Iris pigment epithelial cell (primary cell): ENCODE data around the gene TSPAN31.
"Not testable (repeated sequence)": the region's sequence is repeated elsewhere in the genome, so short reads cannot be mapped to it uniquely, and the experiment has no call there.

ENCODE experiments used
- DNase-seq: peaks from one replicate; pipeline ENCODE4 v3.0.0-alpha.2; 2011; ENCODE audit warnings: low read depth

The TSPAN31 gene

DNA sequence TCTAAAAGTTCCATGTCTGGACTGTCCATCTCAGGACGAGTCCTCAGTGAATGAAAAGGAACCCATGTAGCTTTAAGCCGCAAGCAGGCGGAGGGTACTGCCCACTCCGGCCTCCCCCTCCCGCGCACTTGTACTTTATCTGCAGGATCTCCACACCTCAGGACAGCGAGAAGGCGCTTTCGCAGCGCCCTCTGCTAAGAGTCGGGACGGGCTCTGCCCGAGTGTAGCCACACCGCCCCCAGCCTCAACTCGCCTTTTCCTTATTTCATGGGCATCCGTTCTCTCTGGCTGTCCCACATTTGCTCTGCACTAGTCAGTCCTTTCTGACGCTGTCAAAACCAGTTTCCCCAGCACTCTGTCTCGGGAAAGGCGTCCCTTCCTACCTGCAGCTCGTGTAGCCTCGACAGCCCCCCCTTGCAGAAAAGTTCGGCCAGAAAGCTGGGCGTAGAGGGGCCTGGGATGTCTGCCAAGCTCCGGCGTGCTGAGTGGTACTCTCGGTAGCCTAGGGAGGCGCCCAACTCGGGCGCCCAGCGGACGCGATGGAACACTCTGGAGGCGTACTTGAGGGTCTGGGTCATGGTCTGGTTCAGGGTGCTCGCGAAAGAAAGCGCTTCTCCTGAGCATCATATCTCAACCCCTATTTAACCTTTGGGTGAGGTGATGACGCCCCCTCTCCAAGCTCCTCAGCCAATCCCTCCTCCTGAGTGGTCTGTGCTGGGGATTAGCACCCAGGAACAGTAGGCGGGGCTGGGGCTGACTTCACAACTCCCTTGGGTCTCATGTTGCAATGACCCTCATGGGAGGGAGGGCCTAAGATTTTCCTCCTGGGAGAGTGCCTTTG is 21.8 kb downstream of the TSPAN31 start, which contains the start of gene CYP27B1:
CYP27B1 (minus strand) TSS at position 615 of the 841 bp plus-strand sequence; CDS start at position 578, 37 bp downstream.
- peak; percentile 72 for DNase-seq

DNA sequence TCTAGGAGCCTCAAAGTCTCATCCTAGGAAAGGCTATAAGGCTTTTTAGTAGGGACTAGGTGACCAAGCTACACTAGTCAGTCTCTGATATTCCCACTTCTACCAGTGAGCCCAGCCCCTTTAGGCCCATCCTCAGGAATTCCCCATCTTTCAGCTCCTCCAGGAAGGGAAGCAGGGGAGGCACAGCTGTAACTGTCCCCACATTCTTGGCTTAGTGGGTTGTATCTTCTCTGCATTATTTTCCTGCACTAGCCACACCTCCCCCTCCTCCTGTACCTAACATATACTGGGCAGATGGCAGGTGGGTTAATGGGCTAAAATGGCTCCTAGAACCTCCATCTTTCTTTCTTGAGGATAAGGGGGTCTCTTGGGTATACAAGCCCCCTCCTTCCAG is 22.5 kb downstream of the TSPAN31 start:
- no peak for DNase-seq

DNA sequence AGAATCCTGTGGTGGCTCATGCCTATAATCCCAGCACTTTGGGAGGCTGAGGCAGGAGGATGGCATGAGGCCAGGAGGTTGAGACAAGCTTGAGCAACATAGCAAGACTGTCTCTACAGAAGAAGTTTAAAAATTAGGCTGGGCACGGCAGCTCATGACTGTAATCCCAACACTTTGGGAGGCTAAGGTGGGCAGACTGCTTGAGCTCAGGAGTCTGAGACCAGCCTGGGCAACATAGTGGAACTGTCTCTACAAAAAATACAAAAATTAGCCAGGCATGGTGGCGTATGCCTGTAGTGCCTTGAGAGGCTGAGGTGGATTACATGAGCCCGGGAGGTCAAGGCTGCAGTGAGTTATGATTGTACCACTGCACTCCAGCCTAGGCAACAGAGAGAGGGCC is 23.0 kb downstream of the TSPAN31 start:
- no peak for DNase-seq

DNA sequence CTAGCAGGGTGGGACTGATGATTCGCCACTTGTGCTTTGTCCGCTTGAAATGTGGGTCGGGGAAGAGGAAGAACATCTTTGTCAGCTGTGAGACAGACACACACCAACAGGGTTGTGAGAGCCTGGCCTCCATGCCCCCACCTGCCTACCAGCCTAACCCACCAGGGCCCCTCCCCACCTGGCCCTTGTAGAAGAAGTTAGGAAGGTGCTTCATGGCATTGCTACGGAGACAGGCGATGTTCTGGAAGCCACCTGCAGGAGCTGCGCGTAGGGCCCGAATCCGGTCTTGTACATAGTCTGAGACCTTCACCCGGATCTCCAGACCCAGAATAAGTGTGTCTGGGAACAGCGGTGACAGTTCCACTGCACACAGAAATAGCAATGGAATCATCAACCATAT is 24.8 kb downstream of the TSPAN31 start:
- no peak for DNase-seq

DNA sequence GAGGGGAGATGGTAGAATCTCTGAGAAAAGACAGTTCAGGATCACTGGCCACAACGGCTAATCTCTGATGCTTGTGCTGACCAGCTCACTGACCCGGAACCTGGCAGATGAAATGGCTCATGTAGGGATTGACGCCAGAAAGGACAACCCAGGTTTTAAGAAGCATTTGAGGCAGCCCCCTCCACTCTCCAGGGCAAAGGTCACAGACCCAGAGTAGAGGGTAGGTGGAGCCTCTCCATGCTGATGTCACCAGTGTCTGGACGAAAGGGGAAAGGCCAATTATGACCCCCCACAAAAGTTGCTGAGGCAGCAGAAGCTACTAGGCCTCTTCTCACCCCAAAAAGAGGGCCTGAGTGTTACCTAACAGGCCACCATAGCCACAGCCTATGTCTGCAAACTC is 25.9 kb downstream of the TSPAN31 start:
- no peak for DNase-seq

DNA sequence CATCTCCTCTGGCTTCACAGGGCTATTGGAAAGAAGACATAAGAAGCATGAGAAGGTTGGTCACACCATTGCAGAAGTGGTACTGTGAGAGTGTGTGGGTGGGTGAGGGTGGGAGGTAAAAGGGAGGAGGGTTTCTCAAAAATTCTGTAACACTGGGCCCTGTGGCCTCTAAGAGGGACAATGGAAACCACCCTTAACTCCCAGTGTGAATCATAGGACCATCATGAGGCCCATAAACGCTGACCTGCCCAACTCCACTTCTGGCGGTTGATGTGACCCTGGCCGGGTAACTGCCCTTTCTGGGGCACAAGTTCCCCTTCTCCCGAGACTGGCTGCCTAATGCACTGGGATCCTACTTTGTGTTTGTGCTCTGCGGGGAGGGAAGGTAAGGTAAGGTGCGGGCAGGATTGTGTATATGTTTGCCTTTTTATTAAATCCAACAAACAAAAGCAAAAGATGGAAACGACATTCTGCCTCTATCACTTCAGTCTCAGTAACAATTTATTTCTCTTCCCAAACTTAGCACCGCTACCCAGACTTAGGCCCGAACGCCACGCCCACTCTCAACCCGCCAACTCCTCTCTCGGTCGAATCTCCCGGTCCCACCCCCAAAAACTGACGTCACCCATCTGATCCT is 26.5 kb downstream of the TSPAN31 start:
- peak; percentile 92 for DNase-seq

DNA sequence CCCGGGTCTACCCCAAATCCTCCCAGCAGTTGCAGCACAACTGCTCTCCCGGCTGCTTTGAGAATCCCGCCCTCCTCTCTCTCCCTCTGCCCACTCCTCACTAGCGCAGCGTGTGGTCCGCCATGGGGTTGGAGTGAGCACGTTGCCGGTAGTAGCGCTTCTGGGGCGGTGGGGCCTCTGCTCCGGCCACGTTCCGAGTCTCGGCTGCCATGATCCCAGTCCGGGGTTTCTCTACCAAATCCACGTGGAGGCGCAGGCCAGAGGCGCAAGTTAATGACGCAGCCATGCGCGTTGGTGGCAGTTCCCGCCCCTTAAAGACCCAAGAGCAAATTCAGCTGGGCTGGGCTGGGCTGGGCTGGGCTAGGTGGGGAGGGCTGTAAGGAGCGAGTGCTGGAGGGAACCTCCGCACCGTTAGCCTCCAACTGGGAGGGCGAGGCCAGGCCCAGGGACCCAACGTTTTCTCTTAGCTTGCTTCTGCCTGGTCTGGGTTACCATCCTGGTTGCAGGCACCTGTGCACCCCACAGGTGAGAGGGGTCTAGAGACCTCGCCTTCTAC is 27.1 kb downstream of the TSPAN31 start, which contains the start of gene METTL1:
METTL1 (minus strand) TSS at position 233 of the 556 bp plus-strand sequence; CDS start at position 211, 22 bp downstream.
- DNase-seq: peak; percentile 98

DNA sequence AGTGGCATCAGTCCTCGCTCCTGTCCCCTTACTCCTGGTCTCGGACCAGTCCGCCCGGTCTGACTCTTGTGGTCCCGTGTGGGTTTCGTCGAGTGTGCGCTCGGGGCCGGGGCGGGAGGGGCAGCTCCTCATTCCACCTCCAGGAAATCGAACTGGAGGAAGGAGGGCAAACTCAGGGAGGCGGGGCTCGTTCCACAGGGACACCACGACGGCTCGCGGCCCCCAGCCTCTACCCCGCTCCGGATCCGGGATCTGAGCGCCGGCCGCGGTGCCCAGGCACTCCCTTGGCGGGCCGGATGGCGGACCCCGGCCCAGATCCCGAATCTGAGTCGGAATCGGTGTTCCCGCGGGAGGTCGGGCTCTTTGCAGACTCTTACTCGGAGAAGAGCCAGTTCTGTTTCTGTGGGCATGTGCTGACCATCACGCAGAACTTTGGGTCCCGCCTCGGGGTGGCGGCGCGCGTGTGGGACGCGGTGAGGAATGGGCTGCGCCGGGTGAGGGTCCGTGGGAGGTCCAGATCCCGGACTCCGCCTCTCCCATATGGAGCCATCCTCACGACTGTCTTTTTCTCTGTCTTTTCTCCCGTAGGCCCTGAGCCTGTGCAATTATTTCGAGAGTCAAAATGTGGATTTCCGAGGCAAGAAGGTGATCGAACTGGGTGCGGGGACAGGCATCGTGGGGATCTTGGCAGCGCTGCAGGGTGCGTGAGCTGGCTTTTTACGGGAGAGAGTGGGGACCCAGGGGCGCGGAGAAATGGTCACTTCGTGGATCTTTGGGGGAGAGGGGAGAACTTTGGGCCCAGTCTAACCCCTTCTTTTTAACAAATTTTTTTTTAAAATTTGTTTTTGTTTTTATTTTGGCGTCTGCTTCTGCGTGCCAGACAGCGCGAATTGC is 27.8 kb downstream of the TSPAN31 start, which contains the start of gene EEF1AKMT3:
EEF1AKMT3 (plus strand) TSS at position 186 of the 894 bp plus-strand sequence; CDS start at position 297, 111 bp downstream.
- DNase-seq: peak; percentile 40

DNA sequence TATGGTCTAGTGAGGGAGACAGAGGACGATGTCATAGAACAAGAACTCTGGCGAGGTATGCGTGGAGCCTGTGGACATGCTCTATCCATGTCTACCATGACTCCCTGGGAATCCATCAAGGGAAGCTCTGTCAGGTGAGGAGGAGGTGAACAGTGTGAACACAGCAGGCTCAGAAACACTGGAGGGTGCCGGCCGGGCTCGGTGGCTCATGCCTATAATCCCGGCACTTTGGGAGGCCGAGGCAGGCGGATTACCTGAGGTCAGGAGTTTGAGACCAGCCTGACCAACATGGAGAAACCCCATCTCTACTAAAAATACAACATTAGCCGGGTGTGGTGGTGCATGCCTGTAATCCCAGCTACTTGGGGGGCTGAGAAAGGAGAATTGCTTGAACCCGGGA is 29.8 kb downstream of the TSPAN31 start:
- DNase-seq: not testable (repeated sequence)

DNA sequence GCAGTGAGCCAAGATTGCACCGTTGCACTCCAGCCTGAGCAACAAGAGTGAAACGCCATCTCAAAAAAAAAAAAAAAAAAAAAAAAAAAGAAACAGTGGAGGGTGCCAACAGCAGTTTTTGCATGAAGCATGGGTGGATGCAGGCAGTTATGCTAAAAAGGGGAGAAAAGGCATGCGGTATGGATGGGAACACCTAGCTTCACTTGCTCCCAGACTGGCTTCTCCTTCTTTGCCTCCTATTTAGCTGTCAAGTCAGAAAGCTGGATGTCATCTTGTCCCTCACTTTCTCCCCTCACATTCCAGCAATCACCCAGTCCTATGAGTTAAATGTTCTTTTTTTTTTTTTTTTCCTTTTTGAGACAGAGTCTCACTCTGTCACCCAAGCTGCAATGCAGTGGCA is 30.2 kb downstream of the TSPAN31 start:
- no peak for DNase-seq

DNA sequence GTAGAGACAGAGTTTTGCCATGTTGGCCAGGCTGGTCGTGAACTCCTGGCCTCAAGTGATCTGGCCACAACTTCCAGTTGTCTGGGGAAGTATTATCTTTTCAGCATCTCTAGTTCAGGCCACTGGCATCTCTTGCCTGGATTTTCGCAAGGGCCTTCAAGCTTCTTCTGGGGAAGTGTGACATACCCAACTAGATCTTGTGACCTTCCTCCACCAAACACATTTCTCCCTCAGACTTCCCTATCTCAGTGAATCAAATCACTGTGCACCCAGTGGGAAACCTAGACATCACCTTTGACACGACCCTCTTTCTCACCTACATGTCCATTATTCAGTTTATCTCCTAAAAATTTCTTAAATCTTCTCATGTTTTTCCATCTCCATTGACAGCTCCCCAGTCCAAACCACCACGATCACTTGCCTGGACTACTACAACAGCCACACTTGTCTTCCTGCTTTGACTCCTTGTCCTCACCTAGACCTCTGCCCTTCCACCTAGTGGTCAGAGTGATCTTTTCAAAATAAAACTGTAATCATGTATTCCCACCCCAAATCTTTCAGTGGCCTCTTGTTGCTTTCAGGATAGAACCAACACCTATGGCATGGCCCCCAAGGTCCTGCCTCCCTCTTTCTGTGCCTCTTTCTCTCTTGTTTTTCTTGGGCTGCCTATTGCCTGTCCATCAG is 30.9 kb downstream of the TSPAN31 start:
- DNase-seq: no peak

DNA sequence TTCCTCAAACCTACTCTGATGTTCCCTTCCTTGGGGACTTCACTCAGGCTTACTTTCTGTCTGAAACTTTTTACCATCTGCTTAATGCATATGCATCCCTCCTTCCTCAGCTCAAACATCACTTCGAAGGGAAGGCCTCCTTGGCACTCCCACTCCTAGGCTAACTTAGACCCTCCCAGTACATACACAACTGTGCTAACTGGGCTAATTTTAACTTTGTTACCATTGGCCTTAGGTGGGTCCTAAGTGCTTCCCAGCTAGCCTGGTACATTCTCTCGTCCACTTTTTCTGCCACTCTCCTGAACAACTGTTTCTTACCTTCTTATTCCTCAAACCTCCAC is 31.4 kb downstream of the TSPAN31 start:
- no peak for DNase-seq

DNA sequence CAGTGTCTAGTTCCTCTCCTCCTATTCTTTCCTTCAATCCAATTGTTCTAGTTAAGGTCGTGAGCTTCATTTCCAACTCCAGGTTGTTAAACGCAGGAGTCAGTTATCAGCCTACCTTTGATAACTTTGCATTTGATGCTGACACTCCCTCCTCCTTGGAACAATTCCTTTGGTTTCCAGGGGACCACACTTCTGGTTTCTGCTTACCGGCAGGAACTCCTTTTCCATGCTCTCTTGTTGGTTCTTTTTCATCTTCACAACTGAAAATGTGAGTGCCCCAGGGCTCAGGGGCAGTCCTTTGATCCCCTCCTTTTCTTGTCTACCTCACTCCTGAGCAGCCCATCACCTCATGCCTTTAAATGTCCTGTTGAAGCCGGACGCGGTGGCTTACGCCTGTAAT is 32.5 kb downstream of the TSPAN31 start:
- no peak for DNase-seq

DNA sequence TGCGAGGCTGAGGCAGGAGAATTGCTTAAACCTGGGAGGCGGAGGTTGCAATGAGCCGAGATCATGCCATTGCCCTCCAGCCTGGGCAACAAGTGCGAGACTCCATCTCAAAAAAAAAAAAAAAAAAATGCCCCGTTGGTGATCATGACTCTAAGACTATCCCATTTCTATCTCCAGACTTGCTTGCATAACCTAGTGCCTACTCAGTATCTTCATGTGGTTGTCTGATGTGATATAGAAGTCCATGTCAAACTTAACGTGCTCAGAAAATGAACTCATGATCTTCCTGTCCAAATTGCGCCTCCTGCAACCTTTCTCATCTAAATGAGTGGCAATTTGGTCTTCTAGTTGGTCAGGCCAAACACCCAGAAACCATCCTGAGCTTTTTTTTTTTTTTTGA is 33.1 kb downstream of the TSPAN31 start:
- DNase-seq: no peak

DNA sequence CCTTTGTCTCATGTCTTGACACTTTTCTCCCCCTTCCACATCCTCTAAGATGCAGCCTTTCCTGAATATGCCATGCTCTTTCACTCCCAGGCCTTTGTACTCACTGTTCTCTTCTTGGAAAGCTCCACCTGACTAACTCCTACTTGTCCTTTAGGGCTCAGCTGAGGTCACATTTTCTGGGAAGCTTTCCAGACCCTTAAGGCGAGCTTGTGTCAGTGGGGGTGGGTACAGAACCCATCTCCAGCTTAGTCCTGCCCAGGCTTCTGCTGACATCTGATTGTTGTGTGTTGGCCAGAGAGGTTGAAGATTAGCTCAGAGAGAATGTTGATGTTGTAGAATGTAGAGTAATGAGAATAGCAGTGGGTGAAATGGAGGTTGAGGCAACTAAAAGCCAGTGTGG is 34.9 kb downstream of the TSPAN31 start:
- DNase-seq: no peak

DNA sequence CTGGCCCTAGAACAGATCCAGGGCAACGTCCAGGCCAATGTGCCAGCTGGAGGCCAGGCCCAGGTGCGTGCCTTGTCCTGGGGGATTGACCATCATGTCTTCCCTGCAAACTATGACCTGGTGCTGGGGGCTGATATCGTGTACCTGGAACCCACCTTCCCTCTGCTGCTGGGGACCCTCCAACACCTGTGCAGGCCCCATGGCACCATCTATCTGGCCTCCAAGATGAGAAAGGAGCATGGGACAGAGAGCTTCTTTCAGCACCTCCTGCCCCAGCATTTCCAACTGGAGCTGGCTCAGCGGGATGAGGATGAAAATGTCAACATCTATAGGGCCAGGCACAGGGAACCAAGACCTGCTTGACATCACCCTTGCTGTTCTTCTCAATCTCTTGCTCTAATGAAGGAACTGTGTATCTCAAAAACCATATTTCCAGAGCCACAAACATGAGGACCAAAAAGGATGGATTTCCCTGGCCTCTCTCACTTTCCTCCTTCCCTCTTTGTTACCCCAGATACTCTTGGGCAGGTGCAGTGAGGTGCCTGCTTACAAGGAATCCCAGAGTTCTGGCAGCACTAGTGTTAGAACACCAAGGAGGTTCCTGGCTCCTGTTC is 35.6 kb downstream of the TSPAN31 start:
- DNase-seq: no peak

DNA sequence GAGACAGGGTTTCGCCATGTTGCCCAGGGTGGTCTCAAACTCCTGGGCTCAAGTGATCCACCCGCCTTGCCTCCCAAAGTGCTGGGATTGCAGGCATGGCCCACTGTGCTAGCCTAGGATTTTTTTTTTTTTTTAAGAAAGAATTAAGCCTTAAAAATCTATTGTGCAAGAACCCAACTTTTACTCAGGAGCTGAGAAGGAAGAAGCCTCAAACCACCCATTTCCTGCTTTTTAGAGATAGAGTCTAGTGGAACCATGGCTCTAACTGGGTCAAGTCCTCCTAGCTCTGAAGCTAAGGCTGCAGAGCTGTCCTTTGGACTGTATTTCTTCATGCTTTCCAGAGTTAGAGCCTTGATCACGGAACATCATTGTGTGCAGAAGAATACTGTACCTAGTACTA is 36.4 kb downstream of the TSPAN31 start:
- no peak for DNase-seq

DNA sequence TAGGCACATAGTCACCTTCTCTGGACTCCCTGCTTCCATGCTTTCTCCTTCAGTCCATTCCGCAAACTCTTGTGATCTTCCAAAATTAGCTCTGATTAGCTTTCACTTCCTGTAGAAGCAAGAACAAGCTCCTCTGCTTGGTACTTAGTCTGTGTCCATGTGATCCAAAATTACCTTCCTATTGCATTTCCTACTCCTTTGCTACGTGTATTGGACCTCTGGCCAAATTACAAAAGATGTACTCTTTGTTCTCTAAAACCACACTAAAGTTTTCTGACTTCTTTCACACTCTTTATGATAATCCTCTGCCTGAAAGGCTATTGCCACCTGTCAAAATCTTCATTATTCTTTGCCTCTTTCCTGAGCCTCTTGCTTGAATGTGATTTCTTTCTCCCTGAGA is 37.0 kb downstream of the TSPAN31 start:
- no peak for DNase-seq

DNA sequence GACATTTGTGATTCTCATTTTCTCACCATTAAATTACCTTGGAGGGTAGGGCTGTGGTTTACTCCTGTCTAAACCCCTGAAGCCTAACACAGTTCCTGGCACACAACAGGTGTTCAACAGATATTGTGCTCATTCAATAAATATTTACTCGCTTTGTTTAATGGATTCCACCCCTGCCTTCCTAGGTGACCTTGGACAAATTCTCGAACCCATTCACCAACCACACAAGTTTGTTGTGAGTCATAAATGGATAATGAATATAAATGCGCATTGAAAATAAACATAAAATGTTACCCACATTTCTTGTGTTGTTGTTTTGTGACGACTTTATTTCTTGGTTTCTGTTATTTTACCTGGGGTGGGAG is 37.4 kb downstream of the TSPAN31 start:
- no peak for DNase-seq

DNA sequence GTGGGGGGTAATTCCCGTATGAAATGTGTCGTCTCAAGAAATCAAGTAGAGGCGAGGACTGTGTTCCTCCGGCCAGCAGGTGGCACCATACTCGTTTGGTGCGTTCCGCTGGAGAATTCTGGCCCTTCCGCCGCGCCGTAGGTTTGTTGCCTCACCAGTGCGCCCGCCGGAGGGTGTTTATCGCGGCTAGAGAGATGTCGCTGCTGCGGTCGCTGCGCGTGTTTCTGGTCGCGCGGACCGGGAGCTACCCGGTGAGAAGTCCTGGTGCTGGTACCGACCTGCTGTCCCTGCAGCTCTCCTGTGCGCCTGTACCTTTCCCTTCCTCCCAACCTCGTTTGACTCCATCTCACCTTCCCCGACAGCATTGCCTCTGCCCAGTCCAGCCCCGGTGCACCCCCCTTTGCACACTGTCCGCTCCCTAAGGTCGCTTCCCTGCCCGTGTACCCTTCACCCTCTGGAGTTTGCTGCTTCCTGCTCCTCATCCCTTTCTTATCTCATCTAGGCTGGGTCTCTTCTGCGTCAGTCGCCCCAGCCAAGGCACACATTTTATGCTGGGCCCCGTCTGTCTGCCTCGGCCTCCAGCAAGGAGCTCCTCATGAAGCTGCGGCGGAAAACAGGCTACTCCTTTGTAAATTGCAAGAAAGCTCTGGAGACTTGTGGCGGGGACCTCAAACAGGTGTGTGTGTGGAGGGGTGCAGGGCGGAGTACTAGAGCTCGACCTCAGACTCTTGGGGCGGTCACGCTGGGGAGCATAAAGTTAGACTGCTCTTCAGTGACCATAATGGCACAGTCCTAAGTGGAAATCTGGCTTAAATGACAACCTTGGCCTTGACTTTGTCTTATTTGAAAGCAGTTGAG is 38.0 kb downstream of the TSPAN31 start, which contains the start of gene TSFM:
TSFM (plus strand) TSS at position 180 of the 858 bp plus-strand sequence; CDS start at position 195, 15 bp downstream.
- DNase-seq: peak; percentile 94
